HG03103 (cell line): ENCODE data around the gene DTHD1.
A peak's percentile ranks its signal among the peaks of the same experiment; 100 is the strongest.

Experiments
- ATAC-seq: cut with Tn5 transposase; IDR thresholded peaks from one replicate; pipeline ENCODE4 v1.9.1; 2021; ENCODE audit warnings: low read depth; ENCODE audit not compliant: unreplicated experiment

Gene DTHD1

GRCh38 chr4:36338973-36339372, 57.6 kb downstream of the DTHD1 start:
- ATAC-seq, result no peak

- no peak for ATAC-seq
Measured at GRCh38 chr4:36341936-36342335, 60.5 kb downstream of the DTHD1 start.

GRCh38 chr4:36343501-36344175, 62.2 kb downstream of the DTHD1 start:
- ATAC-seq, result no peak

- ATAC-seq, result peak; percentile 88
Measured at GRCh38 chr4:36348403-36348938, 67.1 kb downstream of the DTHD1 start.

- no peak for ATAC-seq
Measured at GRCh38 chr4:36349938-36350549, 68.6 kb downstream of the DTHD1 start.

GRCh38 chr4:36351082-36351666, 69.8 kb downstream of the DTHD1 start:
- ATAC-seq, result peak; percentile 54

GRCh38 chr4:36353998-36354397, 72.6 kb downstream of the DTHD1 start:
- no peak for ATAC-seq

- no peak for ATAC-seq
Measured at GRCh38 chr4:36358173-36358572, 76.8 kb downstream of the DTHD1 start.

- ATAC-seq, result no peak
Measured at GRCh38 chr4:36360755-36361154, 79.3 kb downstream of the DTHD1 start.

- ATAC-seq, result no peak
Measured at GRCh38 chr4:36363024-36363423, 81.6 kb downstream of the DTHD1 start.

GRCh38 chr4:36374836-36375511, 93.6 kb downstream of the DTHD1 start:
- ATAC-seq, result no peak

GRCh38 chr4:36385951-36386571, 104.6 kb downstream of the DTHD1 start:
- peak; percentile 87 for ATAC-seq

GRCh38 chr4:36386691-36387090, 105.3 kb downstream of the DTHD1 start:
- ATAC-seq, result no peak

GRCh38 chr4:36388710-36389109, 107.3 kb downstream of the DTHD1 start:
- no peak for ATAC-seq

- no peak for ATAC-seq
Measured at GRCh38 chr4:36391411-36391810, 110.0 kb downstream of the DTHD1 start.

- no peak for ATAC-seq
Measured at GRCh38 chr4:36392024-36392423, 110.6 kb downstream of the DTHD1 start.

- ATAC-seq, result no peak
Measured at GRCh38 chr4:36392916-36393315, 111.5 kb downstream of the DTHD1 start.
